ENCODE results near the gene C1orf35.

- TF ChIP-seq CTCF (IDR thresholded peaks at IDR 0.05; ENCODE audit: insufficient read depth, low read length) (no peak), SPI1 (IDR thresholded peaks at IDR 0.05; ENCODE audit: borderline replicate concordance, low read depth) (no peak), POLR2AphosphoS5 (IDR thresholded peaks at IDR 0.05; ENCODE audit: low read depth) (no peak), REST (IDR thresholded peaks at IDR 0.05; ENCODE audit: insufficient replicate concordance, low read depth) (no peak)
These were observed 40.9 kb downstream of the C1orf35 start for GRCh38 chr1:228062085-228062791.
